HepG2 (cell line): ENCODE data around the gene SCUBE2. TPM values are rescaled to one million over a fixed set of nuclear protein-coding genes. Genes with fewer than 3 reads are reported as not detected.

Source experiments
- ATAC-seq: fragments of 200-7000 bp; cut with Tn5 transposase; 3 replicates; pipeline ENCODE4 v1.9.1; 2020; ENCODE audit warnings: mild to moderate bottlenecking, moderate library complexity
- BruUV-seq: library from RNA; stranded (reverse); fragments of 400-500 nt; replicated peaks from 2 replicates; lab custom pipeline; 2021; lab: Mats Ljungman, UMichigan
- CTCF ChIA-PET: fragments of 300-600 bp; formaldehyde crosslinking; extraction: SDS; loops from one replicate; lab custom pipeline; 2021; ENCODE audit warnings: low total read pairs, inconsistent platforms, low intra/inter-chr PET ratio; lab: Yijun Ruan, JAX
- POLR2A ChIA-PET: fragments of 350-600 bp; sonication (Branson Sonifier 250); formaldehyde crosslinking; loops from one replicate; lab custom pipeline; 2020; ENCODE audit warnings: antibody characterized with exemption, inconsistent platforms; lab: Yijun Ruan, JAX
- DNase-seq: peaks from one replicate; pipeline ENCODE4 v3.0.0-alpha.2; 2015; ENCODE audit warnings: low spot score
- FAIRE-seq: peaks from 3 replicates; lab custom pipeline; 2011; peaks lifted over from hg19 to GRCh38; lab: Jason Lieb, UNC
- H2AFZ ChIP-seq: one replicate; pipeline ENCODE4 v1.6.1; 2011; ENCODE audit warnings: low read length, inconsistent platforms
- H3K27ac ChIP-seq: fragments of 300-600 bp; 3 replicates; pipeline ENCODE4 v1.8.0; 2011; ENCODE audit warnings: mixed run types, mild to moderate bottlenecking, mixed read lengths, low read length, inconsistent platforms; ENCODE audit not compliant: insufficient read depth; ENCODE audit errors: extremely low read length
- H3K27me3 ChIP-seq, 2 experiments: fragments of 200-600 bp in 1 of 2; 2 replicates in 1 of 2; 3 replicates in 1 of 2; pipeline versions ENCODE4 v1.6.0 to v1.8.0; 2011; ENCODE audit warnings: low read length in 2 of 2, mild to moderate bottlenecking in 2 of 2, moderate library complexity in 2 of 2, inconsistent platforms in 1 of 2; ENCODE audit not compliant: insufficient read depth in 2 of 2, control insufficient read depth in 1 of 2
- H3K36me3 ChIP-seq, 2 experiments: fragments of 200-600 bp in 1 of 2; replicated peaks in 1 of 2; 2 replicates in 1 of 2; 3 replicates in 1 of 2; pipeline versions ENCODE4 v1.5.1 to v1.8.0; 2011; ENCODE audit warnings: low read length in 2 of 2, inconsistent platforms in 1 of 2; ENCODE audit not compliant: insufficient read depth in 2 of 2, control insufficient read depth in 1 of 2
- H3K4me1 ChIP-seq: 2 replicates; pipeline ENCODE4 v1.5.1; 2012; ENCODE audit warnings: low read length, inconsistent platforms; ENCODE audit not compliant: insufficient read depth
- H3K4me2 ChIP-seq: 2 replicates; pipeline ENCODE4 v1.6.0; 2011; ENCODE audit warnings: low read depth, low read length, inconsistent platforms
- H3K4me3 ChIP-seq, 3 experiments: fragments of 200-600 bp in 1 of 3; sonication (generic), shearing (Covaris generic) in 1 of 3; replicated peaks in 1 of 3; 2 replicates each; pipeline ENCODE4 v1.5.1; 2011 to 2016; ENCODE audit warnings: low read length in 3 of 3, inconsistent platforms in 2 of 3, low read depth in 2 of 3, mild to moderate bottlenecking in 2 of 3, control low read depth in 1 of 3, mixed read lengths in 1 of 3; ENCODE audit not compliant: insufficient read depth in 1 of 3
- H3K79me2 ChIP-seq: one replicate; pipeline ENCODE4 v1.6.1; 2011; ENCODE audit warnings: low read length, inconsistent platforms; ENCODE audit not compliant: insufficient read depth
- H3K9ac ChIP-seq: 2 replicates; pipeline ENCODE4 v1.6.0; 2011; ENCODE audit warnings: mild to moderate bottlenecking, low read depth, low read length, inconsistent platforms; ENCODE audit not compliant: insufficient read depth
- H3K9me3 ChIP-seq: 2 replicates; pipeline ENCODE4 v1.5.1; 2012; ENCODE audit warnings: mild to moderate bottlenecking, low read length
- H4K20me1 ChIP-seq: 2 replicates; pipeline ENCODE4 v1.6.0; 2011; ENCODE audit warnings: inconsistent platforms, mild to moderate bottlenecking, low read length, moderate library complexity; ENCODE audit not compliant: insufficient read depth
- CTCF ChIP-seq: sonication (generic); formaldehyde crosslinking; IDR thresholded peaks from 2 replicates; pipeline ENCODE4 v1.5.0; 2020; ENCODE audit warnings: mild to moderate bottlenecking, missing genetic modification reagents, moderate library complexity
- GPN1 ChIP-seq: sonication (generic); formaldehyde crosslinking; IDR thresholded peaks from 2 replicates; pipeline ENCODE4 v1.5.1; 2020; ENCODE audit warnings: missing genetic modification reagents, borderline replicate concordance
- HDAC6 ChIP-seq: fragments of 200-600 bp; sonication (generic); IDR thresholded peaks from 2 replicates; pipeline ENCODE4 v1.7.0; 2017; ENCODE audit warnings: mild to moderate bottlenecking, antibody characterized with exemption, low read length, low read depth
- KAT2B ChIP-seq: fragments of 150-350 bp; IDR thresholded peaks from 2 replicates; pipeline ENCODE4 v1.6.1; 2014; ENCODE audit warnings: low read depth, low read length, borderline replicate concordance
- RFX3 ChIP-seq: IDR thresholded peaks from 2 replicates; pipeline ENCODE4 v1.6.1; 2016; ENCODE audit warnings: missing biosample characterization, missing genetic modification reagents
- SP5 ChIP-seq: IDR thresholded peaks from 2 replicates; pipeline ENCODE4 v1.6.1; 2016; ENCODE audit warnings: low read depth, borderline replicate concordance
- ZNF12 ChIP-seq: sonication (generic); formaldehyde crosslinking; IDR thresholded peaks from 2 replicates; pipeline ENCODE4 v1.5.0; 2020; ENCODE audit warnings: missing genetic modification reagents
- WGBS: methylation state at CpG from one replicate; pipeline ENCODE4 v1.1.6; 2017; ENCODE audit warnings: low lambda C conversion rate; 5-methylcytosine and 5-hydroxymethylcytosine counted together
- in situ Hi-C: cut with HindIII; loops from 2 replicates; pipeline ENCODE4 v1.10.0; 2017; ENCODE audit warnings: low pct_unique_long_range_greater_than_20kb; ENCODE audit not compliant: extremely low pct_ligation_motif_present
- intact Hi-C: fragments of 100-400 bp; cut with micrococcal nuclease; formaldehyde crosslinking; loops from one replicate; pipeline ENCODE4 v1.10.0; 2022; ENCODE audit not compliant: unreplicated experiment
- polyA plus RNA-seq, 8 experiments: library from polyadenylated mRNA; depleted of rRNA in 3 of 8; stranded (reverse) in 7 of 8; unstranded in 1 of 8; fragments of >200 nt; fragmentation: Illumina TruSeq in 4 of 8; extraction: Trizol in 4 of 8; gene quantifications; 2 replicates each; pipeline versions ENCODE4 v1.2.1 to v1.2.3, GENCODE V29; 2011 to 2016; ENCODE audit warnings: low read depth in 4 of 8, missing spikeins in 1 of 8, mixed read lengths in 1 of 8; ENCODE audit not compliant: insufficient read depth in 1 of 8
- total RNA-seq, 5 experiments: library from RNA; depleted of rRNA; stranded (reverse); fragments of >200 nt; fragmentation: Illumina TruSeq; extraction: Trizol; gene quantifications; 2 replicates each; pipeline ENCODE4 v1.2.3, GENCODE V29; 2016; ENCODE audit warnings: low read depth in 1 of 5

The SCUBE2 gene
- total and polyA plus RNA-seq, 2 of the 13 experiments (the other 11 are each of a cell fraction or from before 2014, with no cell fraction given): 0.09 TPM; not detected in 1

- TF ChIP-seq KAT2B (no peak), RFX3 (CRISPR knock-in tag) (no peak), HDAC6 (no peak), CTCF (peak; percentile 95)
Measured at GRCh38 chr11:9137293-9138132, 46.1 kb upstream of the SCUBE2 start (continued).

- Histone ChIP-seq H4K20me1 (peaks cover 4% of the 10 kb centered on the region; the same call in 1 of the 2 replicates), H3K36me3 (peaks cover 10 to 41% of the 10 kb centered on the region in 2 experiments), H3K9me3 (no peaks in the 10 kb centered on the region), H3K27me3 (no peaks in the 10 kb centered on the region), H3K9ac (no peak overlapping the region), H3K79me2 (no peaks in the 10 kb centered on the region), H3K4me2 (no peak overlapping the region), H3K4me1 (peaks cover 20% of the 10 kb centered on the region; the same call in 1 of the 2 replicates), H2AFZ (no peak overlapping the region), H3K4me3 (no peak overlapping the region), H3K27ac (no peak overlapping the region)
- BruUV-seq: no TSS peak
- TF ChIP-seq ZNF12 (CRISPR knock-in tag) (no peak), GPN1 (no peak), SP5 (CRISPR knock-in tag) (no peak)
- ChIA-PET CTCF (interaction anchor here (2.3 kb wide), 1 partner anchor 121 kb away, joined by 19 read pairs; no protein-coding TSS in a partner anchor), POLR2A (no interaction called here)
- no peak for ATAC-seq
- DNase-seq: no peak
- 95% methylated on average over 2 of the region's 2 CpGs for WGBS
- intact Hi-C loops: loop anchor here (1.0 to 2.0 kb wide), 2 partner anchors 121 to 222 kb away; no protein-coding TSS in a partner anchor
- in situ Hi-C loops: loop anchor here (10.0 kb wide), 1 partner anchor 222 kb away; the partner anchor contains the start of gene AKIP1
- FAIRE-seq: no peak
Measured at GRCh38 chr11:9136741-9137140, 45.3 kb upstream of the SCUBE2 start.
